H1 (cell line): Measurements from ENCODE around the gene SLC2A4. TPM values are rescaled to one million over a fixed set of nuclear protein-coding genes. Genes with fewer than 3 reads are reported as not detected.
A peak's percentile ranks its signal among the peaks of the same experiment; 100 is the strongest.

Source experiments
- BACH1 ChIP-seq: IDR thresholded peaks from 2 replicates; pipeline ENCODE4 v1.6.1; 2012; ENCODE audit warnings: low read length, improper control_type of control experiment
- CHD2 ChIP-seq: IDR thresholded peaks from 2 replicates; pipeline ENCODE4 v1.6.1; 2012; ENCODE audit warnings: low read length, improper control_type of control experiment
- CREB1 ChIP-seq: IDR thresholded peaks from 2 replicates; pipeline ENCODE4 v1.6.1; 2012; ENCODE audit warnings: inconsistent platforms
- CTCF ChIP-seq, 3 experiments: IDR thresholded peaks; 1 replicate in 2 of 3; 2 replicates in 1 of 3; pipeline versions ENCODE4 v1.5.1 to v1.6.1; 2011; ENCODE audit warnings: low read length in 3 of 3, mild to moderate bottlenecking in 3 of 3, inconsistent platforms in 2 of 3, low read depth in 1 of 3, moderate library complexity in 1 of 3; ENCODE audit not compliant: insufficient read depth in 1 of 3; ENCODE audit errors: control extremely low read depth in 1 of 3
- E2F6 ChIP-seq: IDR thresholded peaks from 2 replicates; pipeline ENCODE4 v1.6.1; 2012; ENCODE audit warnings: inconsistent platforms
- EGR1 ChIP-seq: IDR thresholded peaks from 2 replicates; pipeline ENCODE4 v1.6.1; 2011; ENCODE audit warnings: low read depth, low read length, borderline replicate concordance
- EZH2 ChIP-seq: fragments of 200-600 bp; sonication (generic); IDR thresholded peaks from 2 replicates; pipeline ENCODE4 v1.7.1; 2012; ENCODE audit warnings: low read depth, mild to moderate bottlenecking, moderate library complexity, low read length, inconsistent platforms; ENCODE audit not compliant: severe bottlenecking
- FOSL1 ChIP-seq: IDR thresholded peaks from 2 replicates; pipeline ENCODE4 v1.6.1; 2011; ENCODE audit warnings: mild to moderate bottlenecking, low read depth, low read length, moderate library complexity; ENCODE audit not compliant: insufficient read depth
- KDM5A ChIP-seq: fragments of 200-600 bp; IDR thresholded peaks from 2 replicates; pipeline ENCODE4 v1.7.1; 2012; ENCODE audit warnings: mild to moderate bottlenecking, low read length, inconsistent platforms, mixed read lengths
- NRF1 ChIP-seq: IDR thresholded peaks from 2 replicates; pipeline ENCODE4 v1.6.1; 2011; ENCODE audit warnings: mild to moderate bottlenecking, low read depth, low read length, improper control_type of control experiment
- POLR2AphosphoS5 ChIP-seq: IDR thresholded peaks from 2 replicates; pipeline ENCODE4 v1.6.1; 2011; ENCODE audit warnings: low read depth, low read length
- RAD21 ChIP-seq, 2 experiments: IDR thresholded peaks in 1 of 2; conservative IDR thresholded peaks in 1 of 2; 2 replicates each; pipeline ENCODE4 v1.6.1; 2011; ENCODE audit warnings: low read depth in 2 of 2, low read length in 2 of 2, improper control_type of control experiment in 1 of 2, inconsistent platforms in 1 of 2, mild to moderate bottlenecking in 1 of 2, moderate library complexity in 1 of 2
- SAP30 ChIP-seq: fragments of 300-600 bp; sonication (generic); IDR thresholded peaks from 2 replicates; pipeline ENCODE4 v1.7.1; 2012; ENCODE audit warnings: low read length, moderate library complexity, mild to moderate bottlenecking, inconsistent platforms; ENCODE audit not compliant: insufficient read depth, insufficient replicate concordance
- SUZ12 ChIP-seq: fragments of 200-600 bp; sonication (generic); IDR thresholded peaks from 2 replicates; pipeline ENCODE4 v1.6.1; 2012; ENCODE audit warnings: mild to moderate bottlenecking, inconsistent platforms, low read length, moderate library complexity, mixed read lengths
- TAF7 ChIP-seq: optimal IDR thresholded peaks from 2 replicates; pipeline ENCODE3; 2011; ENCODE audit warnings: low read depth, mild to moderate bottlenecking, inconsistent platforms, low read length, moderate library complexity, borderline replicate concordance
- TBP ChIP-seq: IDR thresholded peaks from 2 replicates; pipeline ENCODE4 v1.6.1; 2011; ENCODE audit warnings: low read depth, low read length, improper control_type of control experiment
- TCF12 ChIP-seq: IDR thresholded peaks from 2 replicates; pipeline ENCODE4 v1.6.1; 2011; ENCODE audit warnings: low read depth, mild to moderate bottlenecking, low read length
- ZNF274 ChIP-seq: IDR thresholded peaks from 2 replicates; pipeline ENCODE4 v1.7.0; 2012; ENCODE audit warnings: low read length, borderline replicate concordance; ENCODE audit errors: extremely low read depth
- polyA plus RNA-seq, 7 experiments: library from polyadenylated mRNA; depleted of rRNA in 3 of 7; stranded (reverse) in 5 of 7; unstranded in 2 of 7; fragments of >200 nt in 5 of 7; fragments of 200-250 nt in 2 of 7; gene quantifications; 1 replicate in 5 of 7; 2 replicates in 1 of 7; 4 replicates in 1 of 7; pipeline versions ENCODE4 v1.2.1 to v1.2.3, GENCODE V29; 2011 to 2013; ENCODE audit warnings: missing spikeins in 2 of 7, mixed read lengths in 2 of 7
- total RNA-seq: library from RNA; stranded (reverse); fragmentation: NEBNext Ultra II Directional; extraction: Animal tissue kit (Norgen Biotek cat#: 25700); gene quantifications from 2 replicates; pipeline ENCODE4 v1.2.1, GENCODE V29; 2021
- TF ChIP-seq, protein P1 (sequence below): IDR thresholded peaks from 2 replicates; pipeline ENCODE4 v1.6.1; 2011; ENCODE audit warnings: low read depth, mild to moderate bottlenecking, low read length; ENCODE audit not compliant: insufficient read depth
- TF ChIP-seq, protein P2 (sequence below): IDR thresholded peaks from 2 replicates; pipeline ENCODE4 v1.6.1; 2012; ENCODE audit warnings: inconsistent platforms

SLC2A4 gene
- total and polyA plus RNA-seq, 2 of the 8 experiments (the other 6 are each of a cell fraction or from before 2014, with no cell fraction given): 5.7 to 6.9 TPM

DNA sequence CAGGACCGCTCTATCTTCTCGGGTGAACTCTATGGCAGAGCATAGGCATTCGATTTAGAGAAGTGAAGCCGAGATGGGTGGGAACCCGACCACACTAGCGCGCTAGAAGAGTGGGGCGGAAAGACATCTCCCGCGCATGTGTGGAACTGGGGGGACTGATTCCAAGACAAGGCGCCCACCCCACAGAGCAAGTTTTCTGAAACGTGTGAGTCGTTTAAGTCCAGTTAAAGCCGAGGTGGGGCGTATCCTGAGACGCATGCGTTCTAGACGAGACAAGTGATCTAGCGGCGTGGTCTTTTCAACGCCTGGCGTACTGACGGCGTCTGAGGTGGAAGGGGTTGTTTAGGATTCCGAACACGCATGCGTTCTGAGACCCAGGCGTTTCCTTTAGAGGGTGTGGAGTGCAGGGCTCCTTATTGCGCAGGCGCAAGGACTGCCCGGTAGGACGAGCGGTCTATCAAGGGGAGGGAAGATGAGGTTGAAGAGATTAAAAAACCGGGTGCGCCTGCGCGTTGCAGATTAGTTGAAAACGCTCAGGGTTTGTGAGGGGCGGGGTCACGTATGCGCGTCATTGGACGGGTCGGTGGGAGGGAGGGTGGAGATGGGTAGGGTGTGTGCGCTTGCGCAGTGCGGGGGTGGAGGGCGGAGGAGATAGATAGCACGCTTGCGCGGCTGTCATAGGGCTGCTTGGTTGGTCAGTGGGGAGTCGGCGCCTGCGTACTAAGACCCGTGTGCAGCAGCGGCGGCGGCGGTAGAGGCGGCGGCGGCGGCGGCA is 25.6 kb downstream of the SLC2A4 start, which contains the start of gene EIF5A (continued):
- TF ChIP-seq TAF7 (peak; percentile 62), ZNF274 (no peak), EGR1 (peak; percentile 100), E2F6 (no peak), CREB1 (peak; percentile 90), NRF1 (peak; percentile 98), KDM5A (no peak), EZH2 (no peak), BACH1 (peak; percentile 92), SUZ12 (no peak), POLR2AphosphoS5 (peak; percentile 85), TCF12 (no peak), FOSL1 (no peak), CTCF (IDR thresholded peaks at IDR 0.05; ENCODE audit: control extremely low read depth in 1 of 3, insufficient read depth in 1 of 3, low read depth in 1 of 3, low read length in 3 of 3) (no peak), RAD21 (IDR thresholded peaks at IDR 0.05 in 1 of 2, conservative IDR thresholded peaks at IDR 0.05 in 1 of 2; ENCODE audit: low read depth in 2 of 2, low read length in 2 of 2) (no peak), SAP30 (peak; percentile 75), TBP (peak; percentile 63), CHD2 (no peak)
- TF ChIP-seq, protein P1, sequence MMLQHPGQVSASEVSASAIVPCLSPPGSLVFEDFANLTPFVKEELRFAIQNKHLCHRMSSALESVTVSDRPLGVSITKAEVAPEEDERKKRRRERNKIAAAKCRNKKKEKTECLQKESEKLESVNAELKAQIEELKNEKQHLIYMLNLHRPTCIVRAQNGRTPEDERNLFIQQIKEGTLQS: no peak
- TF ChIP-seq, protein P2, sequence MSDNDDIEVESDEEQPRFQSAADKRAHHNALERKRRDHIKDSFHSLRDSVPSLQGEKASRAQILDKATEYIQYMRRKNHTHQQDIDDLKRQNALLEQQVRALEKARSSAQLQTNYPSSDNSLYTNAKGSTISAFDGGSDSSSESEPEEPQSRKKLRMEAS: peak; percentile 60
